Measurements from ENCODE around the gene LPAR6.

The LPAR6 gene

DNA sequence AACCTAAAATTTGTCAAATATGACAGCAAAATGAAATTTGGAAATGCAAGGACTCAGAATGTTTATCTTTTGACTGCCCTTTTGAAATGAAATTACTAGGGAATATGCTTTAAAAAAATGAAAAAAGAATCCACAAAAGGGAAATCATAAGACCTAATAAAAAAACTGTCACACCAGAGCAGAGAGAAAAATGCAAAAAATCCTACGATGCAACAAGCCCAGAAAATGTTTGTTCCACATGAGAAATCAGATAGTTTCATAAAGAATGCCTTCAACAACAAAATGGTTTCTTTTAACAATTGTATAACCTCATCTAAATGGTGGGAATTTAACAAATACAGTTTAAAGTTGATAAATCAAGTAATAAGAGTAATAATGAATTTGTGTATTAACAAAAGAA, 8.0 kb downstream of the LPAR6 start:
- DNase-seq (ENCODE audit: low read depth, low spot score) = no peak
- in situ Hi-C loops (cut with HindIII; ENCODE audit: low sequenced_read_pairs) = no loop called here
- H3K4me3 ChIP-seq (ENCODE audit: low read depth, low read length) = no peak overlapping the region
- TF ChIP-seq CTCF (IDR thresholded peaks at IDR 0.05; ENCODE audit: low read depth, low read length) = no peak

DNA sequence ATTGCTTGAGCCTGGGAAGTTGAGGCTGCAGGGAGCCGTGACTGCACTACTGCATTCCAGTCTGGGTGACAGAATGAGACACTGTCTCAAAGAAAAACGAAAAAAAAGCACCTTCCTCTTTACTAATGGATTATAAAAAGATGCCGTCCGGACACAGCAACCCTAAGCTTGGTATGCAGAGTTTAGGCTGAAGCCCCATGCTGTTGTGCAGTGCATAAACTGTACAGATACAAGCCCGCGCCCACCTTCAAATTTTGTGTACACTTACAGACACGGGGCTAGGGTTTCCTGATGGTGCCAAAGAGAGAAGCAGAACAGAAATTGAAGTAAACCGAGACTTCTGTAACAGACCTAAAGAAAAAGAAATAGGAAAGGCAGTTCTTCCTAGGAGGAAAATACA, 9.0 kb downstream of the LPAR6 start:
- no peak for DNase-seq (ENCODE audit: low read depth, low spot score)
- in situ Hi-C loops (cut with HindIII; ENCODE audit: low sequenced_read_pairs) = no loop called here
- TF ChIP-seq CTCF (IDR thresholded peaks at IDR 0.05; ENCODE audit: low read depth, low read length) = no peak
- H3K4me3 ChIP-seq (ENCODE audit: low read depth, low read length) = no peak overlapping the region

DNA sequence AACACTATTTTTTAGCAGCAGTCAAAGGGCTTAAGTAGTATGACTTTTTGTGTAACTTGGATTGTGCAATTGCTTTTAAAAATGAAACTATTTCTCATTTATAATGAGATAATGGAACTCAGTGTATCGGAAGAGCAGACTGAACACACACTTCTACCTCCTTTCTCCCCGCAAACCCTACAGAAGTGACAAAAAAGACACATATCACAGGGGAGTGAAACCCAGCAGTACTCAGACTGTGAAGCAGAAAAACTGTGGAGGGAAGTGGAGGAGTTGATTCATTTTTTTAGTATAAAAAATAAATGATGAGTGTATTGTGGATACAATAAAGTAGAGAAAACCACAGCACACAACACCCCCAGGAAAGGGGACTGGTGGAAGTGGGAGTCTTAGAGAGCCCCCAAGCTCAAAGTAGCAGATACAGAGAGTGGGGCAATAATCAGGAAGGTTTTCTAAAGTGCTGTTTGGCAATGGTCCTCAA, 9.7 kb downstream of the LPAR6 start:
- in situ Hi-C loops (cut with HindIII; ENCODE audit: low sequenced_read_pairs) = no loop called here
- no peak overlapping the region for H3K4me3 ChIP-seq (ENCODE audit: low read depth, low read length)
- no peak for TF ChIP-seq CTCF (IDR thresholded peaks at IDR 0.05; ENCODE audit: low read depth, low read length)
- DNase-seq (ENCODE audit: low read depth, low spot score) = no peak

- DNase-seq (ENCODE audit: low read depth, low spot score) = no peak
- no peak for TF ChIP-seq CTCF (IDR thresholded peaks at IDR 0.05; ENCODE audit: low read depth, low read length)
- no peak overlapping the region for H3K4me3 ChIP-seq (ENCODE audit: low read depth, low read length)
- in situ Hi-C loops (cut with HindIII; ENCODE audit: low sequenced_read_pairs) = no loop called here
These were observed 10.5 kb downstream of the LPAR6 start for GRCh38 chr13:48402325-48402932.

GRCh38 chr13:48401480-48401879, 11.4 kb downstream of the LPAR6 start:
- TF ChIP-seq CTCF (IDR thresholded peaks at IDR 0.05; ENCODE audit: low read depth, low read length) = no peak
- no peak for DNase-seq (ENCODE audit: low read depth, low spot score)
- in situ Hi-C loops (cut with HindIII; ENCODE audit: low sequenced_read_pairs) = no loop called here
- no peak overlapping the region for H3K4me3 ChIP-seq (ENCODE audit: low read depth, low read length)

GRCh38 chr13:48400850-48401291, 12.0 kb downstream of the LPAR6 start:
- H3K4me3 ChIP-seq (ENCODE audit: low read depth, low read length) = no peak overlapping the region
- in situ Hi-C loops (cut with HindIII; ENCODE audit: low sequenced_read_pairs) = no loop called here
- no peak for TF ChIP-seq CTCF (IDR thresholded peaks at IDR 0.05; ENCODE audit: low read depth, low read length)
- DNase-seq (ENCODE audit: low read depth, low spot score) = peak; percentile 79
